HUES64 (cell line): ENCODE measurements around the gene GAPT.
A peak's percentile ranks its signal among the peaks of the same experiment; 100 is the strongest.
"Not testable (repeated sequence)": the region's sequence is repeated elsewhere in the genome, so short reads cannot be mapped to it uniquely, and the experiment has no call there.

Experiments used
- H3K27ac ChIP-seq: 2 replicates; pipeline ENCODE4 v1.7.0; 2013; ENCODE audit warnings: low read depth, low read length, inconsistent platforms
- H3K27me3 ChIP-seq: 2 replicates; pipeline ENCODE4 v1.6.1; 2013; ENCODE audit warnings: mild to moderate bottlenecking, low read length; ENCODE audit not compliant: insufficient read depth
- H3K36me3 ChIP-seq: 2 replicates; pipeline ENCODE4 v1.6.1; 2013; ENCODE audit warnings: mild to moderate bottlenecking, low read length; ENCODE audit not compliant: insufficient read depth
- H3K4me1 ChIP-seq: 2 replicates; pipeline ENCODE4 v1.6.1; 2013; ENCODE audit warnings: mild to moderate bottlenecking, low read length, moderate library complexity; ENCODE audit not compliant: insufficient read depth
- H3K4me3 ChIP-seq: 2 replicates; pipeline ENCODE4 v1.5.1; 2013; ENCODE audit warnings: mild to moderate bottlenecking, low read length, moderate library complexity
- H3K9ac ChIP-seq: 2 replicates; pipeline ENCODE4 v1.6.1; 2013; ENCODE audit warnings: mild to moderate bottlenecking, low read depth, low read length
- H3K9me3 ChIP-seq: 2 replicates; pipeline ENCODE4 v1.6.1; 2013; ENCODE audit warnings: low read depth, low read length; ENCODE audit not compliant: insufficient read depth
- WGBS: fragments of 150-250, 120-280 bp; methylation state at CpG from one replicate; pipeline ENCODE4 v1.1.7; 2013; ENCODE audit warnings: missing lambda C conversion rate; 5-methylcytosine and 5-hydroxymethylcytosine counted together

The GAPT gene

GRCh38 chr5:58505502-58505901, 14.3 kb downstream of the GAPT start:
- H3K4me3 ChIP-seq, result no peak overlapping the region
- H3K36me3 ChIP-seq, result no peaks in the 10 kb centered on the region
- no peak overlapping the region for H3K27ac ChIP-seq
- WGBS, result 75% methylated on average over 2 of the region's 3 CpGs
- no peaks in the 10 kb centered on the region for H3K27me3 ChIP-seq
- no peak overlapping the region for H3K9ac ChIP-seq
- H3K4me1 ChIP-seq, result 0 out of 2 replicates have a peak, but pooled peaks cover 4% of the 10 kb centered on the region
- no peaks in the 10 kb centered on the region for H3K9me3 ChIP-seq

DNA sequence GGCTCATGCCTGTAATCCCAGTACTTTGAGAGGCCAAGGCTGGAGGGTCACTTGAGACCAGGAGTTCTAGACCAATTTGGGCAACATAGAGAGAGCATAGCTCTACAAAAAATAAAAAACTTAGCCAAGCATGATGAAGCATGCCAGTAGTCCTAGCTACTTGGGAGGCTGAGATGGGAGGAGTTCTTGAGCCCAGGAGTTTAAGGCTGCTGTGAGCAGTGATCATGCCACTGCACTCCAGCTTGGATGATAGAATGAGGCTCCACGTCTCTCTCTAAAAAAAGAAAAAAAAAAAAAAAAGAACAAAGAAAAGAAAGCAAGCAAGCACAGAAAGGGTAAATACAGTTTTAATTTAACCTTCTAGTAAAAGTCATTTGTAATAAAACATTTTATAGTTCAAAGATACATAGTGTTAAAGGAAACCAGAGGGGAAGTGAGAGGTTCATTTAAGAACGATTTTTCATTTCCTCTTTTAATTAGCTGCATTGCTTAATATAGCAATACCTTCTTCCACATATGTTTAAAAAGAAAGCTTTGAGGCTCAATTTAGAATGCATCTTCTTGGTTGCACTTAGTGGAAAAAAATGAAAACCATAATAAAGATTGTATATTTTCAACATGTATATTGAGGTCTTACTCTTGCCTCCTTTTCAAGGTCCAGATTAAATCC, 14.9 kb downstream of the GAPT start:
- Histone ChIP-seq H3K4me1 (0 out of 2 replicates have a peak, but pooled peaks cover 4% of the 10 kb centered on the region), H3K27me3 (no peaks in the 10 kb centered on the region), H3K36me3 (no peaks in the 10 kb centered on the region), H3K27ac (no peak overlapping the region), H3K9ac (no peak overlapping the region), H3K4me3 (no peak overlapping the region), H3K9me3 (no peaks in the 10 kb centered on the region)
- WGBS, result no CpG with 5 or more reads among the region's 2 CpGs

DNA sequence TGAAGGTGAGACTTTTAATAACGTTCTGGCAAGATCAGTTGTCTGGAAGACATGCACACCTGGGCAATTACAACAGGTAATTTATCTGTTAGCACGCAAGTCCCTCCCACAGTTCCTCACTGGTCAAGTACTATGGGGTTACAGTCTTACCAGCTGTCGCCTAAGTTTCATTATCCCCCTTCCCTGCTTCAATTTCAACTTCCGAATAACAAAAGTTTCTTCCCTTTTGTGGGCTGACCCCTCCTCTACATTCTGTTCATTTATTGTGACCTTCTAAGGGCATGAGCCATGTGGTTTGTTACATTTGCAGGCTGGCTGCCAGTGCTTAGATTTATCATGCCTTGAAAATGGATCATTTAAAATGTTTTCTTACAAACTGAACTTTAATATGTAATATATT, 16.5 kb downstream of the GAPT start:
- Histone ChIP-seq H3K4me3 (no peak overlapping the region), H3K9me3 (peaks cover 2% of the 10 kb centered on the region; the same call in 1 of the 2 replicates), H3K27me3 (no peaks in the 10 kb centered on the region), H3K36me3 (no peaks in the 10 kb centered on the region), H3K4me1 (0 out of 2 replicates have a peak, but pooled peaks cover 4% of the 10 kb centered on the region), H3K9ac (no peak overlapping the region), H3K27ac (no peak overlapping the region)
- 87% methylated on average over 4 of the region's 4 CpGs for WGBS

DNA sequence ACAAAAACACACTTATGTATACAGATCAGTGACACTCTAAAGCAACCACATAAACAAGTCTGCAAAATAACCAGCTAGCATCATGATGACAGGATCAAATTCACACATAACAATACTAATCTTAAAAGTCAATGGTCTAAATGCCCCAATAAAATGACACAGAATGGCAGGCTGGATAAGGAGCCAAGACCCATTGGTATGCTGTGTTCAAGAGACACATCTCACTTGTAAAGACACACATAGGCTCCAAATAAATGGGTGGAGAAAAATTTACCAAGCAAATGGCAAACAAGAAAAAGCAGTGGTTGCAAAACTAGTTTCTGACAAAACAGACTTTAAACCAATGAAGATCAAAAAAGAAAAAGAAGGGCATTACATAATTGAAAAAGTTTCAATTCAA, 26.0 kb downstream of the GAPT start:
- Histone ChIP-seq H3K36me3 (no peaks in the 10 kb centered on the region), H3K4me1 (no peaks in the 10 kb centered on the region), H3K27ac (no peak overlapping the region), H3K9ac (no peak overlapping the region), H3K27me3 (no peaks in the 10 kb centered on the region), H3K9me3 (peaks cover 31% of the 10 kb centered on the region), H3K4me3 (no peak overlapping the region)

DNA sequence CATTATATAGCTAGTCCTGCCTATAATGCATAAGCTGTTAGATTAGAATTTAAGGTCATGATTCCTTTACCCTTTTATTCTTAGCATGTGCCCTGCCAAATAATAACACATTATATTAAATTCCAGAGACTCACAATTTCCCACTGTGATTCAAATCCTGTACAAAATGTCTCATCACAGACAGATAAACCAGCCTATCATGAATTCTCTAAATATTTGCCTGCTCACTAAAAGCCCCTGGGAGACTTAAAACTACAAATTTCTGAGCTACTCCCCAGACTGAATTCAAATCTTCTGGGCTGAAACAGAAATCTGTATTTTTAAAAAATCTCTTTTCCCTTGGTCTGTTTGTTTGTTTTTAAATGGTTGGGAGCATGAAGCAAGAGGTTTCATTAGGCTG, 32.7 kb downstream of the GAPT start:
- Histone ChIP-seq H3K9ac (no peak overlapping the region), H3K4me3 (no peak overlapping the region), H3K27me3 (no peaks in the 10 kb centered on the region), H3K9me3 (no peaks in the 10 kb centered on the region), H3K27ac (no peak overlapping the region), H3K36me3 (no peaks in the 10 kb centered on the region), H3K4me1 (no peaks in the 10 kb centered on the region)

DNA sequence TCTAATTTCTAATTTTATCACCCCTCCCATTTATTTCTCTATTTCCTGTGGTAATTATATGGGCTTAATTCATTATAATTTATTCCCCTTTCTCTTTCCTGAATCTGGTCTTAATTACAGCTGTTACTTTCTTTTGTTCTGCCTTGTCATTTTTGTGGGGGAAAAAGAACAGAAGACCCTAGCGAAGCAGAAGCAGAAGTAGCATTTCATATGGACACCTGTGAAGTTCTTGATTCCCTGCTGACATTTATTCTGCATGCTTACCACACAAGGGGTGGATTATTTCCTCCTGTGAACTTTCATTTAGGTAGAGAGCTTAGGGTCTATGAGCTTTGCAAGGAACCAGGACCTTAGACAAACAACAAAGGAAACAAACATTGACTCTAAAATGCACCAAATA, 33.3 kb downstream of the GAPT start:
- 89% methylated on average over 1 of the region's 1 CpG for WGBS
- Histone ChIP-seq H3K4me1 (no peaks in the 10 kb centered on the region), H3K4me3 (no peak overlapping the region), H3K9me3 (no peaks in the 10 kb centered on the region), H3K9ac (no peak overlapping the region), H3K27me3 (no peaks in the 10 kb centered on the region), H3K27ac (no peak overlapping the region), H3K36me3 (no peaks in the 10 kb centered on the region)

DNA sequence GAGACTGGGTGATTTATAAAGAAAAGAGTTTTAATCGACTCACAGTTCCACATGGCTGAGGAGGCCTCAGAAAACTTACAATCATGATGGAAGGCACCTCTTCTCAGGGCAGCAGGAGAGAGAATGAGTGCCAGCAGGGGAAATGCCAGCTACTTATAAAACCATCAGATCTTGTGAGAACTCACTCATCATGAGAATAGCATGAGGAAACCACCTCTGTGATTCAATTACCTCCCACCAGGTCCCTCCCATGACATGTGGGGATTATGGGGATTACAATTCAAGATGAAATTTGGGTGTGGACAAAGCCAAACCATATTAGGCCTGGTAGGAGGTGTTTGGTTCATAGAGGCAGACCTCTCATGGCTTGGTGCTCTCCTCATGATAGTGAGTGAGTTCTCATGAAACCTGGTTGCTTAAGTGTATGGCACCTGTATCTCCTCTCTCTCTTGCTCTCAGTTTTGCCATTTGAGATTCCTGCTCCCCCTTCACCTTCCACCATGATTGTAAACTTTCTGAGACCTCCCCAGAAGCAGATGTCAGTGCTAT, 39.8 kb downstream of the GAPT start:
- Histone ChIP-seq H3K9me3 (0 out of 2 replicates have a peak, but pooled peaks cover 15% of the 10 kb centered on the region), H3K36me3 (no peaks in the 10 kb centered on the region), H3K4me3 (no peak overlapping the region), H3K27ac (peak overlapping the region; percentile 62; the same call in 1 of the 2 replicates), H3K4me1 (no peaks in the 10 kb centered on the region), H3K27me3 (no peaks in the 10 kb centered on the region), H3K9ac (no peak overlapping the region)
- WGBS, result 94% methylated on average over 1 of the region's 1 CpG

DNA sequence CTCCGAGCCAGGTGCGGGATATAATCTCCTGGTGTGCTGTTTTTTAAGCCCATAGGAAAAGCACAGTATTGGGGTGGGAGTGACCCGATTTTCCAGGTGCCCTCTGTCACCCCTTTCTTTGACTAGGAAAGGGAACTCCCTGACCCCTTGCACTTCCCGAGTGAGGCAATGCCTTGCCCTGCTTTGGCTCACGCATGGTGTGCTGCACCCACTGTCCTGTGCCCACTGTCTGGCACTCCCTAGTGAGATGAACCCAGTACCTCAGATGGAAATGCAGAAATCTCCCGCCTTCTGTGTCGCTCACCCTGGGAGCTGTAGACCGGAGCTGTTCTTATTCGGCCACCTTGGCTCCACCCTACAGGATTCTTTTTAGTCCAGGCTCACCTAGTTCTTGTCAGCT, 50.7 kb downstream of the GAPT start:
- H3K27ac ChIP-seq, result not testable (repeated sequence)
- WGBS, result 93% methylated on average over 9 of the region's 9 CpGs

GRCh38 chr5:58542709-58543108, 51.5 kb downstream of the GAPT start:
- WGBS, result 97% methylated on average over 1 of the region's 1 CpG
- Histone ChIP-seq H3K36me3 (no peaks in the 10 kb centered on the region), H3K9me3 (peaks cover 6% of the 10 kb centered on the region; the same call in 1 of the 2 replicates), H3K4me1 (no peaks in the 10 kb centered on the region), H3K4me3 (no peak overlapping the region), H3K27ac (no peak overlapping the region), H3K9ac (no peak overlapping the region), H3K27me3 (no peaks in the 10 kb centered on the region)

More for the DNA sequence above, 50.7 kb downstream of the GAPT start:
- H3K36me3 ChIP-seq, H3K9ac ChIP-seq, H3K9me3 ChIP-seq, H3K4me1 ChIP-seq, H3K4me3 ChIP-seq, H3K27me3 ChIP-seq: not testable (repeated sequence)

DNA sequence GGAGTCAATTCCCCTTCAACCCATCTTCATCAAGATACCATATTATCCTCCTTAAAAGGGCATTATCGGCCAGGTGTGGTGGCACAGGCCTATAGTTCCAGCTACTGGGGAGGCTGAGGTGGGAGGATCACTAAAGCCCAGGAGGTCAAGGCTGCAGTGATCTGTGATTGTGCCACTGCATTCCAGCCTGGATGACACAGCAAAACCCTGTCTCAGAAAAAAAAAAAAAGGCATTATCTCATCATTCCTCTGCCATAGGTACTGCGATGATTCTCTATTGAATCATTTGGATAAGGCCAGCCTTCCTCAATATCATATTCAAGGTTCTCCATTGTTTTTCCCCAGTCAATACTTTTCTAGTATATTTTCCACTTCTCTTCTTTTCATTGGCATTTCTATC, 52.5 kb downstream of the GAPT start:
- no peaks in the 10 kb centered on the region for H3K27me3 ChIP-seq
- no peak overlapping the region for H3K4me3 ChIP-seq
- 98% methylated on average over 2 of the region's 2 CpGs for WGBS
- H3K36me3 ChIP-seq, result no peaks in the 10 kb centered on the region
- H3K9me3 ChIP-seq, result peaks cover 6% of the 10 kb centered on the region; the same call in 1 of the 2 replicates
- no peak overlapping the region for H3K27ac ChIP-seq
- H3K4me1 ChIP-seq, result no peaks in the 10 kb centered on the region
- H3K9ac ChIP-seq, result no peak overlapping the region

DNA sequence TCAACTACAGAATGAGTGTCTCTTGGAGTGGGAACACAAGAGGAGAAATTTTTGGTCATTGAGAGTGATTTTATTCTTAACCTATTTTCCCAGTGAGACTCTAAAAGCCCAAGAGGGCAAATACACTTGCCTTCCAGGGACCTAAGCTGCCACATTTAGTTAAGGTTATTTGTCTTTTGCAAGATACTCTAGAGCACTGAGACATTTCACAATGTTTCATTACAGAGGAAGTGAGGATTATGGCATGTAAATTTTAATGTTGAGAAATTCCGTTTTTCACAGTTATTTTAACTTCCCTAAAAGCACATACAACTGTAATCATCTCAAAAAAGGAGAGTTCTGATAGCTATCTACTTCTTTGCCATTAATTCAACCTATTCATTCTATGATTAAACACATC, 53.0 kb downstream of the GAPT start:
- H3K27ac ChIP-seq, result no peak overlapping the region
- H3K36me3 ChIP-seq, result no peaks in the 10 kb centered on the region
- H3K9me3 ChIP-seq, result peaks cover 6% of the 10 kb centered on the region; the same call in 1 of the 2 replicates
- H3K9ac ChIP-seq, result no peak overlapping the region
- no peaks in the 10 kb centered on the region for H3K27me3 ChIP-seq
- WGBS, result 100% methylated on average over 1 of the region's 1 CpG
- H3K4me3 ChIP-seq, result no peak overlapping the region
- no peaks in the 10 kb centered on the region for H3K4me1 ChIP-seq
